DMS 273 treated with DMSO at 0.1 percent for 48 hours (cell line): ENCODE measurements around the gene OOSP2.

Source experiments
- DNase-seq: peaks from one replicate; lab custom pipeline; 2025; lab: John Stamatoyannopoulos, UW

The OOSP2 gene

DNA sequence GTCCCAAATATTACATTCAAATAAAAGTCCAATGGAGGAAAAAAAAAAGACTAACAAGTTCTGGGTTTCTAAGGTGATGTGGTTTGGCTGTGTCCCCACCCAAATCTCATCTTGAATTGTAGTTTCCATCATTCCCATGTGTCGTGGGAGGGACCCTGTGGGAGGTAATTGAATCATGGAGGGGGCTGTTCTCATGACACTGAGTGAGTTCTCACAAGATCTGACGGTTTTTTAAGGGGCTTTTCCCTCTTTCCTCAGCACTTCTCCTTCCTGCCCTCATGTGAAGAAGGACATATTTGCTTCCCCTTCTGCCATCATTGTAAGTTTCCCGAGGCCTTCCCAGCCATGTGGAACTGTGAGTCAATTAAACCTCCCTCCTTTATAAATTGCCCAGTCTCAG is 40.3 kb downstream of the OOSP2 start:
- DNase-seq = no peak

DNA sequence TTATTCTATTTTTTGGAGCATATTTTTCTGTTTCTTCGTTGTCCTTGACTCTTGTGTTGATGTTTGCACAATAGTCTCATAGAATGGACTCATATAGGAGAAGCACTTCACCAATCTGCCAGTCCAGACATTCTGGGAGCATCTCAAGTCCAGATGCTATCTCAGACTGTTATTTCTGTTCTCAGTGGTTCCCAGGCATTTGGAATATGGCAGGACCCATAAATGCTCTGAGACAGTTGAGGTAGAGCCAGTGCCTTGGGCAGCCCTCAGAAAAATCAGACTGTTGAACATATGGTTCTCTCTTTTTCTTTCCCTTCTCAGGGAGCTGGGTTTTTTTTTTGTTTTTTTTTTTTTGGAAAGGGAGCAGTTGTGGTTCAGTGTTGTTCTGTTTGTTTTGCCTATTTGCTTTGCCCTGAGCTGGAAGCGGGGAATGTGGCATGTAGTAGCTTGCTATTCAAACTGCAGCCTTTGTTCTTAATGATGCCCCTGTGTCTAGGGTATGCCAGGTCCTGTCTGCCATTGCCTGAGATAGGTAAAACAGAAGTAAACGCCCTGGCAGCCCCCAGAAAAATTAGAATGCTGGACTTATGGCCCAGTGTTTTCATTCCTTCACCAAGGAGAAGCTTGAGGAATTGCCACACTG is 44.5 kb downstream of the OOSP2 start:
- DNase-seq = no peak

DNA sequence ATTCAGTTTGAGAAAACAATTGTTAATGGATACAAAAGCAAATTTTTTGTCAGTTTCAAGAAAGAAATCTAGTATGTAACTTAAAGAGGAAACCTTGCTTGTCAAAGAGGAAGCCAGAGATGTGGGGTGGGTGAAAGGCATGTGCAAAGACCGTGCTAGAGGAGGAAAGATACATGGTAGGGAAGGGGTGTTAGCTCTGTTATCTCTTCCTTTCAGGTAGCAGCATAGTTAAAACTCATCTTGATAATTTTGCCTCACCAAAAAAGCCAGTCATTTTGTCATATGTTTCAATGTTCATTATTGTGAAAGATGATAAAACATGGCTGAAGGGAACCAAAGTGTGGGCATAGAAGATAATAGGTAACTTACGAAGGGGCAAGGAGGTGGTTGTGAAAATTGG is 45.7 kb downstream of the OOSP2 start:
- DNase-seq = no peak

DNA sequence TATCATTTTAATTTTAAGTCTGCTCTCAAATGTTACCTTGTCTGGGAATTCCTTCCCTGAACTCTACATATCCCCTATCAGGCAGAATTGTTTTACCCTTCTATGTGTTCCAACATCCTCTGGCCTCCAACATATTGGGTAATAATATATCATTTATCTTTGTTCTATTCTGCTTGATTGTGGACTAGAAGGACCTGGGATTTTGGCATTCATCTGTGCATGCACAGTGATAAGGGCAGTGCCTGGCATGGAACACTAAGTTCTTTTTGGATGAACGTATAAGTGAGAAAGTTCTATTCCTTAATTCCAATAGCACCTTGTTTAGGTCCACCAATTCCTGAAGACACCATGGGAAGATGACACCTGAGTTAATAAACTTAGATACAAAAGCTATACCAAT is 47.0 kb downstream of the OOSP2 start:
- DNase-seq = no peak

DNA sequence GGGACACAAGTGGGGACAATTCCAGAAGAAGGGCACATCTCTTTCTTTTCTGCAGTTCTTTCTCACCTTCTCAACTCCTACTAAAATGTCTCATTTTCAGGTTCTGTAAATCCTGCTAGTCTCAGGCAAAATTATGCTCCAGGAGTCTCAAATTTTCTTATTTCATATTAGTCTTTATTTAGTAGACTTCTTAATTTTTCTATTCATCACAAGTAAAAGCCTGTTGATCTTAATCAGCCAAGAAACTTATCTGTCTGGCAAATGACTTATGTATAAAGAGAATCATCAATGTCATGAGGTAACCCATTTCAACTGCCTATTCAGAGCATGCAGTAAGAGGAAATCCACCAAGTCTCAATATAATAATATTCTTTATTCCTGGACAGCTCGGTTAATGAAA is 48.2 kb downstream of the OOSP2 start, which contains the start of gene MS4A2:
TSS of gene MS4A2 (plus strand) at position 301 of the 400 bp plus-strand sequence. CDS start 102 bp downstream, outside the sequence.
- DNase-seq = no peak

DNA sequence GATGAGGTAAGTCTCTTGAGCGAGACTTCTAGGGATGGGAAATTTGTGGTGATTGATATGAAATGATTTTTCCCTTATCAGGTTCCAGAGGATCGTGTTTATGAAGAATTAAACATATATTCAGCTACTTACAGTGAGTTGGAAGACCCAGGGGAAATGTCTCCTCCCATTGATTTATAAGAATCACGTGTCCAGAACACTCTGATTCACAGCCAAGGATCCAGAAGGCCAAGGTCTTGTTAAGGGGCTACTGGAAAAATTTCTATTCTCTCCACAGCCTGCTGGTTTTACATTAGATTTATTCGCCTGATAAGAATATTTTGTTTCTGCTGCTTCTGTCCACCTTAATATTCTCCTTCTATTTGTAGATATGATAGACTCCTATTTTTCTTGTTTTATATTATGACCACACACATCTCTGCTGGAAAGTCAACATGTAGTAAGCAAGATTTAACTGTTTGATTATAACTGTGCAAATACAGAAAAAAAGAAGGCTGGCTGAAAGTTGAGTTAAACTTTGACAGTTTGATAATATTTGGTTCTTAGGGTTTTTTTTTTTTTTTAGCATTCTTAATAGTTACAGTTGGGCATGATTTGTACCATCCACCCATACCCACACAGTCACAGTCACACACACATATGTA is 55.4 kb downstream of the OOSP2 start:
- no peak for DNase-seq

DNA sequence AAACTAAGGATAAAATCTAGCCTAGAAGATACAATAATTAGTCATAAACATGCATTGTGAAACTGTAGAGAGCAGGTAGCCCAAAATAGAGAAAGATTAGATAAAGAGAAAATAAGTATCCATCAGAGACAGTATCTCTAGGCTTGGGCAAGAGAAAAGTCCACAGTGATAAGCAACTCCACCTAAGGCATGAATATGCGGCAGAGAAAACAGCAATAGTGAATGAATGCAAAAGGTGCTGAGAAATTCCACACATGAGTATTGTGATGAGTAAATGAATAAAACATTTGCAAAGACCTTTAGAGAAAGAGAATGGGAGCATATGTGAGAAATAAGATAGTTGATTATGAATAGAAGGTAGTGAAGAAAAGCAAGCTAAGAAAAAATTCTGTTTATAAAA is 57.0 kb downstream of the OOSP2 start:
- no peak for DNase-seq
